GM23338 (cell line): Measurements from ENCODE around the gene MRTFA. TPM values are rescaled to one million over a fixed set of nuclear protein-coding genes. Genes with fewer than 3 reads are reported as not detected.

Source experiments
- ATAC-seq: fragments of 200-7000 bp; cut with Tn5 transposase; 3 replicates; pipeline ENCODE4 v1.9.1; 2020
- DNase-seq: peaks from one replicate; pipeline ENCODE4 v3.0.0-alpha.2; 2015; ENCODE audit warnings: low spot score
- H2AFZ ChIP-seq: fragments of 200-600 bp; sonication (generic); 2 replicates; pipeline ENCODE4 v1.8.0; 2016; ENCODE audit warnings: antibody characterized with exemption, mild to moderate bottlenecking, moderate library complexity
- H3F3A ChIP-seq: fragments of 200-600 bp; sonication (generic); replicated peaks from 2 replicates; pipeline ENCODE4 v1.8.0; 2017; ENCODE audit warnings: antibody characterized with exemption, mixed run types, low read depth
- H3K27ac ChIP-seq: fragments of 200-600 bp; sonication (generic); 2 replicates; pipeline ENCODE4 v1.6.1; 2016; ENCODE audit warnings: low read depth
- H3K27me3 ChIP-seq: fragments of 200-600 bp; sonication (generic); 2 replicates; pipeline ENCODE4 v1.8.0; 2016; ENCODE audit warnings: mild to moderate bottlenecking, mixed run types, moderate library complexity; ENCODE audit not compliant: insufficient read depth
- H3K36me3 ChIP-seq: fragments of 200-600 bp; sonication (generic); 2 replicates; pipeline ENCODE4 v1.8.0; 2016; ENCODE audit warnings: mild to moderate bottlenecking; ENCODE audit not compliant: insufficient read depth
- H3K4me1 ChIP-seq: fragments of 200-600 bp; sonication (generic); 2 replicates; pipeline ENCODE4 v1.8.0; 2016; ENCODE audit warnings: mild to moderate bottlenecking, moderate library complexity; ENCODE audit not compliant: insufficient read depth
- H3K4me2 ChIP-seq: fragments of 200-600 bp; sonication (generic); 2 replicates; pipeline ENCODE4 v1.7.1; 2017; ENCODE audit warnings: mixed run types
- H3K4me3 ChIP-seq: fragments of 200-600 bp; sonication (generic); 2 replicates; pipeline ENCODE4 v1.6.1; 2016; ENCODE audit warnings: mixed run types
- H3K79me2 ChIP-seq: fragments of 200-600 bp; sonication (generic); replicated peaks from 2 replicates; pipeline ENCODE4 v1.8.0; 2017; ENCODE audit warnings: mild to moderate bottlenecking; ENCODE audit not compliant: insufficient read depth
- H3K9me2 ChIP-seq: fragments of 200-600 bp; sonication (generic); 2 replicates; pipeline ENCODE4 v1.8.0; 2017; ENCODE audit not compliant: insufficient read depth
- H4K20me1 ChIP-seq: fragments of 200-600 bp; sonication (generic); replicated peaks from 2 replicates; pipeline ENCODE4 v1.8.0; 2017; ENCODE audit warnings: mild to moderate bottlenecking; ENCODE audit not compliant: insufficient read depth
- H3K27ac Mint-ChIP-seq: 2 replicates; pipeline ENCODE4 v1.8.0; 2020; ENCODE audit warnings: inconsistent platforms, mild to moderate bottlenecking, moderate library complexity, mixed read lengths
- H3K27me3 Mint-ChIP-seq: 3 replicates; pipeline ENCODE4 v1.8.0; 2022; ENCODE audit warnings: low read depth, mild to moderate bottlenecking, moderate library complexity, mixed read lengths, inconsistent platforms; ENCODE audit not compliant: insufficient read depth, poor library complexity
- H3K36me3 Mint-ChIP-seq: 3 replicates; pipeline ENCODE4 v1.8.0; 2021; ENCODE audit warnings: low read depth, mild to moderate bottlenecking, inconsistent platforms, moderate library complexity, mixed read lengths
- H3K4me1 Mint-ChIP-seq: 3 replicates; pipeline ENCODE4 v1.8.0; 2020; ENCODE audit warnings: mild to moderate bottlenecking, inconsistent platforms, mixed read lengths
- H3K4me3 Mint-ChIP-seq: 3 replicates; pipeline ENCODE4 v1.8.0; 2021; ENCODE audit warnings: moderate library complexity, mild to moderate bottlenecking, inconsistent platforms, mixed read lengths
- H3K9me3 Mint-ChIP-seq: 3 replicates; pipeline ENCODE4 v1.8.0; 2020; ENCODE audit warnings: moderate library complexity, mild to moderate bottlenecking, inconsistent platforms, mixed read lengths
- CTCF ChIP-seq, 2 experiments: fragments of 200-600 bp in 1 of 2; sonication (generic) in 1 of 2; conservative IDR thresholded peaks; 2 replicates each; pipeline versions ENCODE4 v1.5.1 to v1.6.1; 2016 to 2017; ENCODE audit warnings: antibody characterized with exemption in 2 of 2, low read depth in 2 of 2, mild to moderate bottlenecking in 2 of 2, moderate library complexity in 1 of 2
- EZH2 ChIP-seq: fragments of 200-600 bp; sonication (generic); IDR thresholded peaks from one replicate; pipeline ENCODE4 v1.8.0; 2017; ENCODE audit warnings: antibody characterized with exemption, mild to moderate bottlenecking, low read depth; ENCODE audit not compliant: unreplicated experiment
- NANOG ChIP-seq: IDR thresholded peaks from 2 replicates; pipeline ENCODE4 v1.6.1; 2016; ENCODE audit warnings: antibody characterized with exemption, borderline replicate concordance
- POLR2AphosphoS5 ChIP-seq: IDR thresholded peaks from 2 replicates; pipeline ENCODE4 v1.6.1; 2016; ENCODE audit warnings: antibody characterized with exemption, low read depth
- ZNF331 ChIP-seq: fragments of 250-450 bp; sonication (Bioruptor Pico); IDR thresholded peaks from 2 replicates; pipeline ENCODE4 v1.5.0; 2020; ENCODE audit warnings: low read depth, mild to moderate bottlenecking, moderate library complexity
- polyA plus RNA-seq: library from polyadenylated mRNA; unstranded; fragments of >200 nt; fragmentation: Nextera tagmentation; extraction: Ambion mirVana; gene quantifications from 2 replicates; pipeline ENCODE4 v1.2.1, GENCODE V29; 2016
- total RNA-seq: library from RNA; depleted of rRNA; stranded (reverse); fragments of >200 nt; shearing (Covaris generic); gene quantifications from 2 replicates; pipeline ENCODE4 v1.2.3, GENCODE V29; 2014
- TF ChIP-seq, protein P1 (sequence below): fragments of 250-450 bp; sonication (Bioruptor Pico); IDR thresholded peaks from 2 replicates; pipeline ENCODE4 v1.5.0; 2020; ENCODE audit warnings: mild to moderate bottlenecking, moderate library complexity

MRTFA gene
- total and polyA plus RNA-seq, 2 experiments from 2014 or later = 18.1 to 92.4 TPM

DNA sequence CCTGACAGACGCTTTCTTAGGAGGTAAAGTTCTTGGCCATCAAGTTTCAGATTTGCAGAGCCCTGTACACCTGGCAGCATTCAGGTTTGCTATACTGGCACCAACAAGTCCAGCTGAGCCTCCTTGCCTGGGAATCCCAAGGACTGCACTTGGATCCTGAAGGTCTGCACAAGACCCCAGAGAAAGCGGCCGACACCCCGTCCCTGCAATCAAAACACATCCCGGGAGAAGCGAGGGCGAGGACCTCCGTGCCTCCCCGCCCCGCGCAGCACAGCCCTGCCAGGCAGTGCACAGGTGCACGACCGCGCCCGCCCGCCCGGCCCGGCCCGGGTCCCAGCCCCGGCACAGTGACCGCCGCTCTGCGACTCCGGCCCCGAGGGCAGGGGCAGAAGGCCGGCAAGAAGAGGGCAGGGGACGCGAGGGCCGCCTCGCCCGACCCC is 559 bp downstream of the MRTFA start:
- H3K4me1 Mint-ChIP-seq = peaks cover 16% of the 10 kb centered on the region
- Histone ChIP-seq H3K4me2 (peak overlapping the region; percentile 92), H4K20me1 (peaks cover 24% of the 10 kb centered on the region), H3K4me3 (peak overlapping the region; percentile 90), H3K9me2 (no peaks in the 10 kb centered on the region), H3K79me2 (peaks cover 50% of the 10 kb centered on the region), H3K27ac (no peak overlapping the region), H3F3A (no peaks in the 10 kb centered on the region), H3K36me3 (no peaks in the 10 kb centered on the region), H2AFZ (peak overlapping the region; percentile 87; the same call in 1 of the 2 replicates), H3K27me3 (peaks cover 3% of the 10 kb centered on the region; the same call in 1 of the 2 replicates), H3K4me1 (peaks cover 8% of the 10 kb centered on the region; the same call in 1 of the 2 replicates)
- TF ChIP-seq NANOG (no peak), EZH2 (no peak), POLR2AphosphoS5 (no peak), CTCF (conservative IDR thresholded peaks at IDR 0.05; ENCODE audit: low read depth in 2 of 2) (no peak), ZNF331 (CRISPR knock-in tag) (no peak)
- TF ChIP-seq, protein P1, sequence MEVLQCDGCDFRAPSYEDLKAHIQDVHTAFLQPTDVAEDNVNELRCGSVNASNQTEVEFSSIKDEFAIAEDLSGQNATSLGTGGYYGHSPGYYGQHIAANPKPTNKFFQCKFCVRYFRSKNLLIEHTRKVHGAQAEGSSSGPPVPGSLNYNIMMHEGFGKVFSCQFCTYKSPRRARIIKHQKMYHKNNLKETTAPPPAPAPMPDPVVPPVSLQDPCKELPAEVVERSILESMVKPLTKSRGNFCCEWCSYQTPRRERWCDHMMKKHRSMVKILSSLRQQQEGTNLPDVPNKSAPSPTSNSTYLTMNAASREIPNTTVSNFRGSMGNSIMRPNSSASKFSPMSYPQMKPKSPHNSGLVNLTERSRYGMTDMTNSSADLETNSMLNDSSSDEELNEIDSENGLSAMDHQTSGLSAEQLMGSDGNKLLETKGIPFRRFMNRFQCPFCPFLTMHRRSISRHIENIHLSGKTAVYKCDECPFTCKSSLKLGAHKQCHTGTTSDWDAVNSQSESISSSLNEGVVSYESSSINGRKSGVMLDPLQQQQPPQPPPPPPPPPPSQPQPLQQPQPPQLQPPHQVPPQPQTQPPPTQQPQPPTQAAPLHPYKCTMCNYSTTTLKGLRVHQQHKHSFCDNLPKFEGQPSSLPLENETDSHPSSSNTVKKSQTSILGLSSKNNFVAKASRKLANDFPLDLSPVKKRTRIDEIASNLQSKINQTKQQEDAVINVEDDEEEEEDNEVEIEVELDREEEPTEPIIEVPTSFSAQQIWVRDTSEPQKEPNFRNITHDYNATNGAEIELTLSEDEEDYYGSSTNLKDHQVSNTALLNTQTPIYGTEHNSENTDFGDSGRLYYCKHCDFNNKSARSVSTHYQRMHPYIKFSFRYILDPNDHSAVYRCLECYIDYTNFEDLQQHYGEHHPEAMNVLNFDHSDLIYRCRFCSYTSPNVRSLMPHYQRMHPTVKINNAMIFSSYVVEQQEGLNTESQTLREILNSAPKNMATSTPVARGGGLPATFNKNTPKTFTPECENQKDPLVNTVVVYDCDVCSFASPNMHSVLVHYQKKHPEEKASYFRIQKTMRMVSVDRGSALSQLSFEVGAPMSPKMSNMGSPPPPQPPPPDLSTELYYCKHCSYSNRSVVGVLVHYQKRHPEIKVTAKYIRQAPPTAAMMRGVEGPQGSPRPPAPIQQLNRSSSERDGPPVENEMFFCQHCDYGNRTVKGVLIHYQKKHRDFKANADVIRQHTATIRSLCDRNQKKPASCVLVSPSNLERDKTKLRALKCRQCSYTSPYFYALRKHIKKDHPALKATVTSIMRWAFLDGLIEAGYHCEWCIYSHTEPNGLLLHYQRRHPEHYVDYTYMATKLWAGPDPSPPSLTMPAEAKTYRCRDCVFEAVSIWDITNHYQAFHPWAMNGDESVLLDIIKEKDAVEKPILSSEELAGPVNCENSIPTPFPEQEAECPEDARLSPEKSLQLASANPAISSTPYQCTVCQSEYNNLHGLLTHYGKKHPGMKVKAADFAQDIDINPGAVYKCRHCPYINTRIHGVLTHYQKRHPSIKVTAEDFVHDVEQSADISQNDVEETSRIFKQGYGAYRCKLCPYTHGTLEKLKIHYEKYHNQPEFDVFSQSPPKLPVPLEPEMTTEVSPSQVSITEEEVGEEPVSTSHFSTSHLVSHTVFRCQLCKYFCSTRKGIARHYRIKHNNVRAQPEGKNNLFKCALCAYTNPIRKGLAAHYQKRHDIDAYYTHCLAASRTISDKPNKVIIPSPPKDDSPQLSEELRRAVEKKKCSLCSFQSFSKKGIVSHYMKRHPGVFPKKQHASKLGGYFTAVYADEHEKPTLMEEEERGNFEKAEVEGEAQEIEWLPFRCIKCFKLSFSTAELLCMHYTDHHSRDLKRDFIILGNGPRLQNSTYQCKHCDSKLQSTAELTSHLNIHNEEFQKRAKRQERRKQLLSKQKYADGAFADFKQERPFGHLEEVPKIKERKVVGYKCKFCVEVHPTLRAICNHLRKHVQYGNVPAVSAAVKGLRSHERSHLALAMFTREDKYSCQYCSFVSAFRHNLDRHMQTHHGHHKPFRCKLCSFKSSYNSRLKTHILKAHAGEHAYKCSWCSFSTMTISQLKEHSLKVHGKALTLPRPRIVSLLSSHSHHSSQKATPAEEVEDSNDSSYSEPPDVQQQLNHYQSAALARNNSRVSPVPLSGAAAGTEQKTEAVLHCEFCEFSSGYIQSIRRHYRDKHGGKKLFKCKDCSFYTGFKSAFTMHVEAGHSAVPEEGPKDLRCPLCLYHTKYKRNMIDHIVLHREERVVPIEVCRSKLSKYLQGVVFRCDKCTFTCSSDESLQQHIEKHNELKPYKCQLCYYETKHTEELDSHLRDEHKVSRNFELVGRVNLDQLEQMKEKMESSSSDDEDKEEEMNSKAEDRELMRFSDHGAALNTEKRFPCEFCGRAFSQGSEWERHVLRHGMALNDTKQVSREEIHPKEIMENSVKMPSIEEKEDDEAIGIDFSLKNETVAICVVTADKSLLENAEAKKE (CRISPR knock-in tag) = no peak
- no peaks in the 10 kb centered on the region for H3K36me3 Mint-ChIP-seq
- no peak overlapping the region for H3K27ac Mint-ChIP-seq
- H3K9me3 Mint-ChIP-seq = no peaks in the 10 kb centered on the region
- peak overlapping the region; percentile 92 for H3K4me3 Mint-ChIP-seq
- H3K27me3 Mint-ChIP-seq = peaks cover 14% of the 10 kb centered on the region
- ATAC-seq = peak; percentile 60
- DNase-seq = peak; percentile 50
